SU-DHL-6 (cell line): Measurements from ENCODE around the gene SPAG9.

Source experiments
- H2AFZ ChIP-seq: fragments of 200-600 bp; sonication (generic); 2 replicates; pipeline ENCODE4 v1.6.1; 2014; ENCODE audit warnings: low read depth, mild to moderate bottlenecking, moderate library complexity, mixed read lengths, antibody characterized with exemption, low read length; ENCODE audit not compliant: severe bottlenecking
- H3F3A ChIP-seq: fragments of 200-600 bp; shearing (Covaris generic); 2 replicates; pipeline ENCODE4 v1.6.0; 2016; ENCODE audit warnings: antibody characterized with exemption, mild to moderate bottlenecking; ENCODE audit not compliant: insufficient read depth
- H3K27ac ChIP-seq: fragments of 200-600 bp; sonication (generic); 2 replicates; pipeline ENCODE4 v1.5.1; 2016; ENCODE audit warnings: low read depth, mild to moderate bottlenecking, low read length, moderate library complexity, mixed read lengths
- H3K27me3 ChIP-seq: fragments of 200-600 bp; sonication (generic), shearing (Covaris generic); 2 replicates; pipeline ENCODE4 v1.6.0; 2014; ENCODE audit warnings: mild to moderate bottlenecking, low read length
- H3K36me3 ChIP-seq: fragments of 200-600 bp; sonication (generic); 2 replicates; pipeline ENCODE4 v1.6.1; 2014; ENCODE audit warnings: mild to moderate bottlenecking, low read length, mixed read lengths
- H3K4me2 ChIP-seq: fragments of 300-600, 200-600 bp; shearing (Covaris generic), sonication (generic); 2 replicates; pipeline ENCODE4 v1.6.0; 2014; ENCODE audit warnings: low read length, low read depth, mild to moderate bottlenecking; ENCODE audit not compliant: poor library complexity, severe bottlenecking
- H3K4me3 ChIP-seq: fragments of 200-600 bp; sonication (generic); 2 replicates; pipeline ENCODE4 v1.5.1; 2014; ENCODE audit warnings: antibody characterized with exemption, low read length, mild to moderate bottlenecking, mixed read lengths; ENCODE audit not compliant: insufficient read depth, poor library complexity, severe bottlenecking
- H3K79me2 ChIP-seq: fragments of 200-600 bp; sonication (generic); 2 replicates; pipeline ENCODE4 v1.6.1; 2014; ENCODE audit warnings: mild to moderate bottlenecking, low read length, moderate library complexity; ENCODE audit not compliant: insufficient read depth
- H3K9ac ChIP-seq: fragments of 200-600 bp; sonication (generic); 2 replicates; pipeline ENCODE4 v1.7.0; 2014; ENCODE audit warnings: mild to moderate bottlenecking, low read length
- H3K9me2 ChIP-seq: fragments of 200-600 bp; sonication (generic); replicated peaks from 2 replicates; pipeline ENCODE4 v1.6.1; 2014; ENCODE audit warnings: low read length; ENCODE audit not compliant: insufficient read depth
- H3K9me3 ChIP-seq: fragments of 200-600 bp; sonication (generic); 2 replicates; pipeline ENCODE4 v1.6.1; 2014; ENCODE audit warnings: low read length, mixed read lengths; ENCODE audit not compliant: insufficient read depth
- H4K20me1 ChIP-seq: fragments of 200-600 bp; sonication (generic); 2 replicates; pipeline ENCODE4 v1.6.1; 2014; ENCODE audit warnings: low read depth, mild to moderate bottlenecking, antibody characterized with exemption, low read length, moderate library complexity, mixed read lengths
- EZH2phosphoT487 ChIP-seq: fragments of 200-600 bp; sonication (generic), shearing (Covaris generic); conservative IDR thresholded peaks from 2 replicates; pipeline ENCODE4 v1.6.1; 2018; ENCODE audit warnings: mild to moderate bottlenecking, antibody characterized with exemption, low read length, moderate library complexity, mixed read lengths
- TF ChIP-seq, protein P1 (sequence below): fragments of 200-600 bp; sonication (generic); IDR thresholded peaks from one replicate; pipeline ENCODE4 v1.5.1; 2017; ENCODE audit warnings: antibody characterized with exemption, mild to moderate bottlenecking, low read length, moderate library complexity; ENCODE audit not compliant: insufficient read depth, poor library complexity, severe bottlenecking

The SPAG9 gene

DNA sequence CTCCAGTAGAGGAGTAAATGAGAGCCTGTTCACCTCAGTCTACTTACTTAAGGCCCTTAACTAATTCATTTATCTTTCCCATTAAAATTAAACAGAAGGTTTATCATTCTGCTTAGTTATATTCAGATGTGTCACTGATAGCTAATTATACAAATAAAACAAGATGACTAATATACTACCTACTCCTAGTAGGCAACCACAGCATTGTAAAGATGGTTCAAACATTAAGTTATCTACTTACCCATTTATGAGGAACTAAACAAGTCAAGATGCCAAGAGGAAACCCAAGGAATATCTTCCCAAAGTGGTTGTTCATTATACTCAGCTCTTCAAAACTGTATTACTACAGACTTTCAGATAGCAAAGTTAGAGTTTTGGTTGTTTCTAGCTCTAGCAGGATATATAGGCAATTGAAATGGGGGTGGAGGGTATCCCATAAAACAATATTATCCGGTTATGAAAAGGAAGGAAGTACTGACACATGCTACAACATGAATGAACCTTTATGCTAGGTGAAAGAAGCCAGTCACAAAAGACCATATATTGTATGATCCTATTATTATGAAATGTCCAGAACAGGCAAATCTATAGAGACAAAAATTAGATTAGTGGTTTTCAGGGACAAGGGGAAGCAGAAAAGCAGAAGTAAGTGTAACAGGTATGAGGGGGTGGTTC is 56.5 kb downstream of the SPAG9 start:
- H4K20me1 ChIP-seq: no peaks in the 10 kb centered on the region
- no peaks in the 10 kb centered on the region; the same call in 1 of the 2 replicates for H3K79me2 ChIP-seq
- H2AFZ ChIP-seq: no peak overlapping the region
- no peak overlapping the region for H3K4me3 ChIP-seq
- no peaks in the 10 kb centered on the region for H3K36me3 ChIP-seq
- H3K27me3 ChIP-seq: no peaks in the 10 kb centered on the region
- 0 out of 2 replicates have a peak, but pooled peaks cover under 1% of the 10 kb centered on the region for H3F3A ChIP-seq
- H3K9me2 ChIP-seq: no peaks in the 10 kb centered on the region
- no peak overlapping the region for H3K27ac ChIP-seq
- no peaks in the 10 kb centered on the region for H3K9me3 ChIP-seq
- no peak overlapping the region for H3K4me2 ChIP-seq
- no peak overlapping the region for H3K9ac ChIP-seq
- TF ChIP-seq EZH2phosphoT487: no peak
- TF ChIP-seq, protein P1, sequence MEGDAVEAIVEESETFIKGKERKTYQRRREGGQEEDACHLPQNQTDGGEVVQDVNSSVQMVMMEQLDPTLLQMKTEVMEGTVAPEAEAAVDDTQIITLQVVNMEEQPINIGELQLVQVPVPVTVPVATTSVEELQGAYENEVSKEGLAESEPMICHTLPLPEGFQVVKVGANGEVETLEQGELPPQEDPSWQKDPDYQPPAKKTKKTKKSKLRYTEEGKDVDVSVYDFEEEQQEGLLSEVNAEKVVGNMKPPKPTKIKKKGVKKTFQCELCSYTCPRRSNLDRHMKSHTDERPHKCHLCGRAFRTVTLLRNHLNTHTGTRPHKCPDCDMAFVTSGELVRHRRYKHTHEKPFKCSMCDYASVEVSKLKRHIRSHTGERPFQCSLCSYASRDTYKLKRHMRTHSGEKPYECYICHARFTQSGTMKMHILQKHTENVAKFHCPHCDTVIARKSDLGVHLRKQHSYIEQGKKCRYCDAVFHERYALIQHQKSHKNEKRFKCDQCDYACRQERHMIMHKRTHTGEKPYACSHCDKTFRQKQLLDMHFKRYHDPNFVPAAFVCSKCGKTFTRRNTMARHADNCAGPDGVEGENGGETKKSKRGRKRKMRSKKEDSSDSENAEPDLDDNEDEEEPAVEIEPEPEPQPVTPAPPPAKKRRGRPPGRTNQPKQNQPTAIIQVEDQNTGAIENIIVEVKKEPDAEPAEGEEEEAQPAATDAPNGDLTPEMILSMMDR: no peak

GRCh38 chr17:51060396-51060795 is 60.3 kb downstream of the SPAG9 start:
- TF ChIP-seq EZH2phosphoT487: no peak
- TF ChIP-seq, protein P1: no peak
- Histone ChIP-seq H3K9me2 (no peaks in the 10 kb centered on the region), H3K36me3 (no peaks in the 10 kb centered on the region), H3K9ac (no peak overlapping the region), H3K79me2 (no peaks in the 10 kb centered on the region; the same call in none of the 2 replicates), H3K9me3 (no peaks in the 10 kb centered on the region), H3K27me3 (no peaks in the 10 kb centered on the region), H4K20me1 (no peaks in the 10 kb centered on the region), H3F3A (peaks cover 8% of the 10 kb centered on the region; the same call in 1 of the 2 replicates), H3K4me2 (no peak overlapping the region), H3K27ac (no peak overlapping the region), H3K4me3 (no peak overlapping the region), H2AFZ (no peak overlapping the region)

GRCh38 chr17:51059781-51060180 is 60.9 kb downstream of the SPAG9 start:
- no peak overlapping the region for H3K27ac ChIP-seq
- H3K27me3 ChIP-seq: no peaks in the 10 kb centered on the region
- no peak overlapping the region for H3K4me2 ChIP-seq
- H3K9me2 ChIP-seq: no peaks in the 10 kb centered on the region
- no peak overlapping the region for H3K4me3 ChIP-seq
- no peaks in the 10 kb centered on the region for H3K36me3 ChIP-seq
- no peak overlapping the region for H2AFZ ChIP-seq
- H3K9me3 ChIP-seq: no peaks in the 10 kb centered on the region
- H3K79me2 ChIP-seq: no peaks in the 10 kb centered on the region; the same call in none of the 2 replicates
- no peaks in the 10 kb centered on the region for H4K20me1 ChIP-seq
- no peak overlapping the region for H3K9ac ChIP-seq
- TF ChIP-seq, protein P1: no peak
- TF ChIP-seq EZH2phosphoT487: no peak
- H3F3A ChIP-seq: peaks cover 8% of the 10 kb centered on the region; the same call in 1 of the 2 replicates
